HL-60 (cell line): ENCODE measurements around the gene MTCL1.

Experiments
- CTCF ChIP-seq: IDR thresholded peaks from one replicate; pipeline ENCODE4 v1.5.1; 2011; ENCODE audit warnings: low read length, control low read depth, inconsistent platforms; ENCODE audit not compliant: insufficient read depth
- POLR2AphosphoS5 ChIP-seq: IDR thresholded peaks from 2 replicates; pipeline ENCODE4 v1.6.1; 2012; ENCODE audit warnings: low read depth
- REST ChIP-seq: IDR thresholded peaks from 2 replicates; pipeline ENCODE4 v1.6.1; 2012; ENCODE audit warnings: low read depth; ENCODE audit not compliant: insufficient replicate concordance

DNA sequence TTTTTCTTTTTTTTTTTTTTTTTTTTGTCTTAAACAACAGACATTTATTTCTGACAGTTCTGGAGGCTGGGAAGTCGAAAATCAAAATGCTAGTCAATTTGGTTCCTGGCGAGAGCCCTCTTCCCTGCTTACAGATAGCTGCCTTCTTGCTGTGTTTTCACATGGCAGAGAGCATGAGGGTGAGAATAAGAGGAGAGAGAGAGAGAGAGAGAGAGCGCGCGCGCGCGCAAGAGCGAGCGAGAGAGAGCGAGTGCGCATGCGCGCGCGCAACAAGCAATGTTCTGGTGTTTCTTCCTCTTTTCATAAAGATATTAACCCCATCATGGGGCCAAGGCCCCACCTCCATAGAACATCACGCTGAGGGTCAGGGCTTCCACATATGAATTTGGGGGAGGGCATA lies 20.9 kb downstream of the MTCL1 start:
- TF ChIP-seq POLR2AphosphoS5 (no peak), CTCF (no peak), REST (no peak)
